GM10248 (cell line): Measurements from ENCODE around the gene CABLES2.

Experiments
- CTCF ChIA-PET: fragments of 300-600 bp; sonication (Branson Sonifier 250); formaldehyde crosslinking; extraction: SDS; loops from one replicate; lab custom pipeline; 2021; ENCODE audit warnings: antibody characterized with exemption; lab: Yijun Ruan, JAX
- POLR2A ChIA-PET: fragments of 350-650 bp; sonication (Branson Sonifier 250); formaldehyde crosslinking; extraction: SDS; loops from one replicate; lab custom pipeline; 2020; ENCODE audit warnings: antibody characterized with exemption; lab: Yijun Ruan, JAX
- DNase-seq: peaks from one replicate; pipeline ENCODE4 v3.0.0; 2012; ENCODE audit errors: extremely low spot score
- TF ChIP-seq, protein P1 (sequence below): IDR thresholded peaks from 2 replicates; pipeline ENCODE4 v1.5.1; 2012; ENCODE audit warnings: mild to moderate bottlenecking, low read depth; ENCODE audit errors: extremely low read depth, missing control alignments, control extremely low read depth

CABLES2 gene

DNA sequence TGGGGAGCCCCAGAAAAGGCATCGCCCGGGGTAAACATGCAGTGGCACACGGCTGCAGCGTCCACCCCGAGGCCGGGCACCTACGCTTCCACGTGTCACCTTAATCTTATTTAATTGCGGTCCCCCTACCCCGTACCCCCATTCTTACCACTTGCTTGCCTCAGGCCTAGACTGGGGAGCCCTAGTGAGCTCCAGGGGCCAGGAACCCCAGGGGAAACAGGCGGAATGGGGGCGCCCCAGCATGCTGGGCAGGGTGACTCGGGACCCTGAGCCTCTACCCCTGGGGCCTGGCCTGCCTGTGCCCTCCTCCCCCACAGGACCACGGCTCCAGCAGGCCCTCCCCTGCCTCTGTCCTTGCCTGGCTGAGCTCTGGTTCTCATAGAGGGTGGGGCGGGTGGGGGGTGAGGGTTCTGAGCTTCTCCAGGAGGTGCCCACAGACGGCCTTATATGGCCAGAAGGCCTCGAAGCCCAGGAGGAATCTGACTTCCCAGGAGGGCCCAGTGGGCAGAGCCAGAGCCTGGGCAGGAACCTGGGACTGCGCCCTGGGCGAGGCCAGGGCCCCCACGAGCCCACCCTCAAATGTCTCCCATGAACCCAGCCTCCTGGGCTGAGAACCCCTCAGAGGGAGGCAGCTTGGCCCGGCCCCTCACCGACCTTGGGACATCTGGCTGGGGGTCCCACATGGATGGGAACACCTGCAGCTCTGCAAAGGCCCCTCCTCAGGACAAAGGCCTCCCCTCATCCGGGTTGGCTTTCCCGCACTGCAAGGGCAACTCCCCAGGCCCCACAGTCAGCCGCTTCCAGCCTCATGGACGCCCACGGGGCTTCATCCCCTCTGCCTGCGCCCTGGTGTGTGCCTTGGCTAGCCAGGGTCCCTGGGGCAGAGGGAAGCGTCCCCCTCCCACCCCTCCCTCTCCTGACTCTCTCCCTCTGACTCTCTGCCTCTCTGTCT, 34.8 kb downstream of the CABLES2 start:
- POLR2A ChIA-PET = no interaction called here
- no peak for DNase-seq
- CTCF ChIA-PET = interaction anchor here (0.5 to 2.7 kb wide), 2 partner anchors 10 to 32 kb away, joined by 3 to 12 read pairs; no protein-coding TSS in a partner anchor
- TF ChIP-seq, protein P1, sequence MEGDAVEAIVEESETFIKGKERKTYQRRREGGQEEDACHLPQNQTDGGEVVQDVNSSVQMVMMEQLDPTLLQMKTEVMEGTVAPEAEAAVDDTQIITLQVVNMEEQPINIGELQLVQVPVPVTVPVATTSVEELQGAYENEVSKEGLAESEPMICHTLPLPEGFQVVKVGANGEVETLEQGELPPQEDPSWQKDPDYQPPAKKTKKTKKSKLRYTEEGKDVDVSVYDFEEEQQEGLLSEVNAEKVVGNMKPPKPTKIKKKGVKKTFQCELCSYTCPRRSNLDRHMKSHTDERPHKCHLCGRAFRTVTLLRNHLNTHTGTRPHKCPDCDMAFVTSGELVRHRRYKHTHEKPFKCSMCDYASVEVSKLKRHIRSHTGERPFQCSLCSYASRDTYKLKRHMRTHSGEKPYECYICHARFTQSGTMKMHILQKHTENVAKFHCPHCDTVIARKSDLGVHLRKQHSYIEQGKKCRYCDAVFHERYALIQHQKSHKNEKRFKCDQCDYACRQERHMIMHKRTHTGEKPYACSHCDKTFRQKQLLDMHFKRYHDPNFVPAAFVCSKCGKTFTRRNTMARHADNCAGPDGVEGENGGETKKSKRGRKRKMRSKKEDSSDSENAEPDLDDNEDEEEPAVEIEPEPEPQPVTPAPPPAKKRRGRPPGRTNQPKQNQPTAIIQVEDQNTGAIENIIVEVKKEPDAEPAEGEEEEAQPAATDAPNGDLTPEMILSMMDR = no peak

DNA sequence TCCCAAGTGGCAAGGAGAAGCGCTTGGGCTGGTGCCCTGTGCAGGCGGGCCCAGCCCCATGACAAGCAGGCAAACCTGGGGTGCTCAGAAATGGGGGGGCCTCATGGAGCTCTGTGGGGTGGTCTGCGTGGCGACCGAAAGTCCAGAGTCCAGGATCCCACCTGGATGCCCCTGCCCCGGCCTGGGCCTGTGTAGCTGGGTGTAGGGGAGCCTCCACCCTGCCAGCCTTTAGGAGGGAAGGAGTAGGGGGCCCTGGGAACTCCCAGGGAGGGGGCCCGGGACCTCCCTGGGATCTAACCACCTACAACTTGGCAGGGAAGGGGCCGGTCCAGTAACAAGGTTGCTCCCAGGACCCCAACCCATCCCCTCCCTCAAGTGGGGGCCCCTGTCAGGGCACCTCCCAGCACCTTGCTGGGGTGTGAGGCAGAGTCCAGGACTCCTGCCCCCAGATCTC, 35.5 kb downstream of the CABLES2 start:
- no peak for DNase-seq
- POLR2A ChIA-PET = no interaction called here
- TF ChIP-seq, protein P1 = no peak
- CTCF ChIA-PET = interaction anchor here (1.4 to 2.7 kb wide), 2 partner anchors 11 kb away, joined by 7 to 12 read pairs; no protein-coding TSS in a partner anchor

DNA sequence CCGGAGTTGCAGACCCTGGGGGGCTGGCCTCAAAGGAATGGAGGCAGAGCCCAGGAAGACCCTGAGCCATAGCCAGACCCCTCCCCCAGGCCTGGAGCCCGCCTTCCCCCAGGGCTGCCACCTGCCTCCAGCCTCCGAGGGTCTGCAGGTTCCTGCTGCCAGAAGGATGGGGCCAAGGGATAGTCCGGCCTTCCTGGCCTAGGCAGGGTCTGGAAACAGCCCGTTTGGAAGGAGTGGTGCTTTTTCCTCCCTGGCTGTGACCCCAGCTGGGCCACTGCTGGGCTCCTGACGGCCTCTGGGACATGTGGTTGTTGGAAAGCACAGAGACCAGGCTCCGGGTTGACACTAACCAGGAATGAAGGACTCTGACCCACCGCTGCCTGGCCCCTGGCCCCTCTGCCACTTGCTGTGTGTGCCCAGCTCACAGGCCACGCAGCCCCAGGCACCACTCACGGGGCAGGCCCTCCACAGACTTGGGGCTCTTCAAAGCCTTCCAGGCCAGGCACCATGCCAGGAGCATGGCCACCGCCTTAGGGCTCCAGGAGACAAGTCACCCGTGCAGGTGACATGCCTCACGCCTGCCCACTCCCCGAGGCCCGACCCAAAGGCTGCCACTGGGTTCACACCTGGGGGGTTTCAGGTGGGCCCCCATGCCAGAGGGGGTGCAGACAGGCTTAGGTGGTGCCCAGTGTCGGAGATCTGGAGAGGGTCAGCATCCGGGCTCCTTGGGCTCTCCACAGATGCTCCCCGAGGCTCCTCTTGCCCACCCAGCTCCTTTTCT, 36.1 kb downstream of the CABLES2 start:
- DNase-seq = no peak
- POLR2A ChIA-PET = no interaction called here
- CTCF ChIA-PET = interaction anchor here (1.4 kb wide), 1 partner anchor 12 kb away, joined by 7 read pairs; no protein-coding TSS in a partner anchor
- TF ChIP-seq, protein P1 = no peak

GRCh38 chr20:62370115-62370806, 36.8 kb downstream of the CABLES2 start:
- TF ChIP-seq, protein P1 = no peak
- DNase-seq = peak; percentile 61
- CTCF ChIA-PET = interaction anchor here (0.6 to 2.0 kb wide), 4 partner anchors 12 to 226 kb away, joined by 3 to 9 read pairs (median 5); no protein-coding TSS in a partner anchor
- POLR2A ChIA-PET = no interaction called here

DNA sequence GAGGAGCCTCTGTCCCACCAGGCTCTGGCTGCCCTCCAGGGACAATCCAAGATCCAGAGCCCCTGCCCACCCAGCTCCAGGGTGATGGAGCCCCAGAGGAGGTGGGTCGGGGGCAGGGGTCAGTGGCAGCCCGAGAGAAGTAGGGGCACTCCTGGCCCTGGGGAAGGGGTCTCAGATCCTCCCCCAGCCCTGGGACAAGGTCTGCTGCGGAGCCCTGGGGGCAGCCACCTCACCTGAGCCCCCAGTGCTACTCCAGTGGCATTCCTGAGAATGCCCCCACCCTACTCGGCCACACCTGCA, 37.3 kb downstream of the CABLES2 start:
- TF ChIP-seq, protein P1 = no peak
- ChIA-PET POLR2A (no interaction called here), CTCF (interaction anchor here (0.6 to 2.0 kb wide), 5 partner anchors 13 to 359 kb away, joined by 3 to 9 read pairs (median 3); no protein-coding TSS in a partner anchor)
- no peak for DNase-seq
